Mesothelial cell of epicardium (in vitro differentiated cells): Measurements from ENCODE around the gene SULT1A2. TPM values are rescaled to one million over a fixed set of nuclear protein-coding genes. Genes with fewer than 3 reads are reported as not detected.
A peak's percentile ranks its signal among the peaks of the same experiment; 100 is the strongest.

ENCODE experiments used
- DNase-seq, 2 experiments: peaks; one replicate each; pipeline ENCODE4 v3.0.0; 2021; ENCODE audit warnings: low spot score in 2 of 2; ENCODE audit not compliant: unreplicated experiment in 2 of 2
- H3K27ac Mint-ChIP-seq: 2 replicates; pipeline ENCODE4 v1.8.0; 2021; ENCODE audit warnings: mixed read lengths
- H3K27me3 Mint-ChIP-seq: 2 replicates; pipeline ENCODE4 v1.8.0; 2021; ENCODE audit warnings: low read depth, mixed read lengths
- H3K36me3 Mint-ChIP-seq: 2 replicates; pipeline ENCODE4 v1.8.0; 2021; ENCODE audit warnings: mixed read lengths
- H3K4me1 Mint-ChIP-seq: 2 replicates; pipeline ENCODE4 v1.8.0; 2021; ENCODE audit warnings: mixed read lengths
- H3K4me3 Mint-ChIP-seq: 2 replicates; pipeline ENCODE4 v1.8.0; 2021; ENCODE audit warnings: mild to moderate bottlenecking, moderate library complexity, mixed read lengths
- H3K9me3 Mint-ChIP-seq: 2 replicates; pipeline ENCODE4 v1.8.0; 2021; ENCODE audit warnings: mixed read lengths
- total RNA-seq: library from RNA; stranded (reverse); gene quantifications from 3 replicates; pipeline ENCODE4 v1.2.1, GENCODE V29; 2021
- TF ChIP-seq, protein P1 (sequence below): fragments of 200-600 bp; sonication (generic); IDR thresholded peaks from one replicate; pipeline ENCODE4 v1.5.0; 2021; ENCODE audit warnings: antibody characterized with exemption; ENCODE audit not compliant: unreplicated experiment

SULT1A2 gene
- total RNA-seq, 1 donor from 2014 or later, result 0.98 TPM

DNA sequence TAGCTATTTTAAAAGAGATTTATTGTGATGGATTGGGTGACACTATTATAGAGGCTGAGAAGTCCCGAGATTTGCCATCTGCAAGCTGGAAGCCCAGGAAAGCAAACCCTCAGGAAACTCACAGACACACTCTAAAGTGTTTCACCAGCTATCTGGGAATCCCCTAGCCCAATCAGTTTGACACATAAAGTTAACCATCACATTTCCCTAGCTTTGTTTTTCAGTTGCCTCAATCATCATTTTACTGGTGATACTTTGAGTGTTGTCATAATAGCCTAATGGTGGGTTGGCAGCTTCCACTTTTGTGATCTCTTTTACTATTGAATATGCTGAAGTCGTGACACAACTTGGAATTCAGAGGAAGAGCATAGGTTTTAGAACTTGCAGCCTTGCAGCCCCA lies 41.3 kb downstream of the SULT1A2 start:
- H3K4me1 Mint-ChIP-seq, result peaks cover 8% of the 10 kb centered on the region
- H3K36me3 Mint-ChIP-seq, result peaks cover 17% of the 10 kb centered on the region
- TF ChIP-seq, protein P1, sequence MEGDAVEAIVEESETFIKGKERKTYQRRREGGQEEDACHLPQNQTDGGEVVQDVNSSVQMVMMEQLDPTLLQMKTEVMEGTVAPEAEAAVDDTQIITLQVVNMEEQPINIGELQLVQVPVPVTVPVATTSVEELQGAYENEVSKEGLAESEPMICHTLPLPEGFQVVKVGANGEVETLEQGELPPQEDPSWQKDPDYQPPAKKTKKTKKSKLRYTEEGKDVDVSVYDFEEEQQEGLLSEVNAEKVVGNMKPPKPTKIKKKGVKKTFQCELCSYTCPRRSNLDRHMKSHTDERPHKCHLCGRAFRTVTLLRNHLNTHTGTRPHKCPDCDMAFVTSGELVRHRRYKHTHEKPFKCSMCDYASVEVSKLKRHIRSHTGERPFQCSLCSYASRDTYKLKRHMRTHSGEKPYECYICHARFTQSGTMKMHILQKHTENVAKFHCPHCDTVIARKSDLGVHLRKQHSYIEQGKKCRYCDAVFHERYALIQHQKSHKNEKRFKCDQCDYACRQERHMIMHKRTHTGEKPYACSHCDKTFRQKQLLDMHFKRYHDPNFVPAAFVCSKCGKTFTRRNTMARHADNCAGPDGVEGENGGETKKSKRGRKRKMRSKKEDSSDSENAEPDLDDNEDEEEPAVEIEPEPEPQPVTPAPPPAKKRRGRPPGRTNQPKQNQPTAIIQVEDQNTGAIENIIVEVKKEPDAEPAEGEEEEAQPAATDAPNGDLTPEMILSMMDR, result no peak
- H3K27me3 Mint-ChIP-seq, result no peaks in the 10 kb centered on the region
- no peak overlapping the region for H3K4me3 Mint-ChIP-seq
- DNase-seq, result no peak
- H3K9me3 Mint-ChIP-seq, result no peaks in the 10 kb centered on the region
- no peak overlapping the region for H3K27ac Mint-ChIP-seq

DNA sequence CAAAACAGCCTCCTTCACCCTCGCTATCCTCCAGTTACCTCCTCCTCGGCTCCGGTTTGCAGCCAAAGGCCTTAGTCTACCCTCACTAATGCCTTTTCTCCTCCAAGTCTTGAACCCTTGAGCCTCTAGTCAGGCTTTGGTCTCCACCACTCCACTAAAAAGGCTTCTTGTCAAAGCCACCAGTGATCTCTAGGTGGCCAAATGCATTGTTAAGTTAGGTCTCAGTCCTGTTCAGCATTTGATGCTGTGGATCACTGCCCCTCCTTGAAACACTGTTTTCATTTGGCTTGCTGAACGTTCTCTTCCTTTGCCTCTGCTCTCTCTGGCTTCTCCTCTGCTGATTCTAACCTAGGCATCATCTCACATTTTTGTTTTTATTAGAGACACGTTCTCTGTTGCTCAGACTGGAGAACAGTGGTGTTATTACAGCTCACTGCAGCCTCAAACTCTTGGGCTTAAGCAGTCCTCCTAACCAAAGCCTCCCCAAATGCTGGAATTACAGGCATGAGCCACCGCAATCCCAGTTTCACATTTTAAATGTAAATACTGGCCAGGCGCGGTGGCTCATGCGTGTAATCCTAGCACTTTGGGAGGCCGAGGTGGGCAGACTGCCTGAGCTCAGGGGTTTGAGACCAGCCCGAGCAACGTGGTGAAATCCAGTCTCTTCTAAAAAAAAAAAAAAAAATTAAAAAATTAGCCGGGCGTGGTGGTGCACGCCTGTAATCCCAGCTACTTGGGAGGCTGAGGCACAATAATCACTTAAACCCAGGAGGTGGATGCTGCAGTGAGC lies 42.0 kb downstream of the SULT1A2 start:
- TF ChIP-seq, protein P1, result no peak
- peak overlapping the region; percentile 54 for H3K27ac Mint-ChIP-seq
- peaks cover 8% of the 10 kb centered on the region for H3K4me1 Mint-ChIP-seq

DNA sequence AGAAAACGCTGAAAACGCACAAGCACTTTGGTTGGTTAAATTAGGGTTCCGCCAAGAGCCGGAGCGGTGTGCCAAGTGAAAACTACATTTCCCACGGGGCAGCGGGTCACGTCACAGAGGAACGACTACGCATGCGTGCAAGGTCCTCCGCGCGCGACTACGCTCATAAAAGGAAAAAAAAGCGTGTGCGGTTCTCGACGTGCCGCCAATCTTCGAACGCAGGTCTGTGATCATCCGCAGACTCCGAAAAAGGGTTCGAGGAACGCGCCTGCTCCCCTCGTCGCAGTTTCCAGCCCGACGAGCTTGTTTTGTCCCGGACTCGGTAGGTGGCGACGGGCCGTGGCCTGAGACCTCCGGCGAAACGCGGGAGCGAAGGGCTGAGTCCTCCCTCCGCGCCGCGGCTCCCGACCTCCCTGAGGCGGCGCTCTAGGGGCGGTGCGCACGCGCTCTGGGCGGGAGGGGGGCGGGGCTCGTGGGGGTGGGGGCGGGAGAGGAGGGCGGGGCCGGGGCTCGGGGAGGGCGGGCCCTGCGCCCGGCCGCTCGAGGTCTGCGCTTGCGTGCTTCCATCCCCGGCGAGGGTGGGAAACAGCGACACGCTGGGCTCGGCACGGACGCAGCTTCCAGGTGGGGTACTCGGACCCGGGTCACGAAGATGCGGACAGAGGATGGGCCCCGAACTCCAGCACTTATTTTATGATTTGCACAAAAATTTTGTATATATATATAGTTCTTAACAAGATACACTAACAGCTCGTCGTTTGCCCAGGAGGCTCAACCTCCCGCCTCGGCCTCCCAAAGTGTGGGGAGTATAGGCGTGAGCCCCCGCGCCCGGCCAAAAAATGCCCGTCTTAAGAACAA lies 42.8 kb downstream of the SULT1A2 start, which contains the start of gene SGF29:
Gene SGF29, plus strand, starts transcription at position 145 of the 858 bp plus-strand sequence. CDS start 27,150 bp downstream, outside the sequence.
- no peaks in the 10 kb centered on the region for H3K27me3 Mint-ChIP-seq
- DNase-seq, result peak; percentile 79 to 90
- H3K27ac Mint-ChIP-seq, result peak within 1 kb of the TSS; percentile 98
- peaks cover 8% of the 10 kb centered on the region for H3K4me1 Mint-ChIP-seq
- H3K9me3 Mint-ChIP-seq, result no peaks in the 10 kb centered on the region
- TF ChIP-seq, protein P1, result no peak
- H3K4me3 Mint-ChIP-seq, result peak within 1 kb of the TSS; percentile 85
- peaks cover 8% of the 10 kb centered on the region for H3K36me3 Mint-ChIP-seq

More for the DNA sequence above, 42.0 kb downstream of the SULT1A2 start:
- no peaks in the 10 kb centered on the region for H3K9me3 Mint-ChIP-seq
- peaks cover 15% of the 10 kb centered on the region for H3K36me3 Mint-ChIP-seq
- no peaks in the 10 kb centered on the region for H3K27me3 Mint-ChIP-seq
- peak overlapping the region; percentile 71 for H3K4me3 Mint-ChIP-seq
- DNase-seq, result no peak

DNA sequence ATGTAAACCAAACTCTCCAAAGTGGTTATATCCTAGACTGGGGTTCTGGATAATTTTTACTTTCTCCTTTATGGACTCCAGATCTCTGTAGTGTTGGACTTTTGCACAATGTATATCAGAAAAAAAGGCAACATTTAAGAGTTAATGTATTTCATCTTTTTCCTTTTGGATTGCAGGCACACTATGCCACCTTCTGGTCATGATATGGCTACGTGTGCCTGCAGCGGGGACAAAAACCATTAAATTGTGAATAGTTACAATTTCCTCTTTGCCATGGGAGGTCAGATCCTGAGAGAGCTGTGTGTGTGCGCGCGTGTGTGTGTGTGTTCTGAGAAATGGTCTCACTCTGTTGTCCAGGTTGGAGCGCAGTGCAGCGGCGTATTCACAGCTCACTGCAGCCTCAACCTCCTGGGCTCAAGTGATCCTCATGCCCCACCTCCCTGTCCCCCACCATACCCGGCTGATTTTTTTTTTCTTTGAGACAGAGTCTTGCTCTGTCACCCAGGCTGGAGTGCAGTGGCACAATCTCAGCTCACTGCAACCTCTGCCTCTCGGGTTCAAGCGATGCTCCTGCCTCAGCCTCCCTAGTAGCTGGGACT lies 47.5 kb downstream of the SULT1A2 start:
- DNase-seq, result no peak
- no peaks in the 10 kb centered on the region for H3K9me3 Mint-ChIP-seq
- H3K27me3 Mint-ChIP-seq, result peaks cover 4% of the 10 kb centered on the region
- TF ChIP-seq, protein P1, result no peak
- peaks cover 2% of the 10 kb centered on the region for H3K4me1 Mint-ChIP-seq
- no peak overlapping the region for H3K27ac Mint-ChIP-seq
- H3K36me3 Mint-ChIP-seq, result no peaks in the 10 kb centered on the region
- no peak overlapping the region for H3K4me3 Mint-ChIP-seq

DNA sequence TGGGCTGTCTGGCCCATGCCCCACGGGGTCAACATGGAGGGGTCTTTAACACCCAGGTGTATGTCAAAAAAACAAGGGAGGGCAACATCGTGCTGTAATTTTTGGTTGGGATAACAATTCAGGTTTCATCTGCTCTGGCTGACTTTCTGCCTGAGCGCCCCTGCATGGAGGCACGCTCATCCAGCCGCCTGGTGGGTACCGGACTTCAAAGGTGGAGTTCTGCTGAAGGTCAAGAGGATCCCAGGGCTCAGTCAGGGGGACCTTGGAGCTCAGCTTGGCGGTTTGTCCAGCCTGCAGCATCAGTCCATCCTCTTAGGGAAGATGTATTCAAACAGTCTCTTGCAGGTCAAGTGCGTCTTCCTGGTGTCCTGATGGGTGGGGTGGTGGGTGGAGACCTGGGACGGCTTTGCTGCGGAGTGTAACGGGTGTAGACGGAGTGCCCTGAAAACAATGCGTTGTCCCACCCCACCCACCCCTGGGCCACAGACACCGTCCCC lies 48.5 kb downstream of the SULT1A2 start:
- no peak overlapping the region for H3K27ac Mint-ChIP-seq
- H3K4me3 Mint-ChIP-seq, result no peak overlapping the region
- H3K36me3 Mint-ChIP-seq, result no peaks in the 10 kb centered on the region
- H3K9me3 Mint-ChIP-seq, result no peaks in the 10 kb centered on the region
- TF ChIP-seq, protein P1, result no peak
- DNase-seq, result no peak
- peaks cover 4% of the 10 kb centered on the region for H3K27me3 Mint-ChIP-seq
- no peaks in the 10 kb centered on the region for H3K4me1 Mint-ChIP-seq
